PFSK-1 (cell line): ENCODE results near the gene KIF12.

Experiments
- FOXP2 ChIP-seq: optimal IDR thresholded peaks from 2 replicates; pipeline ENCODE3; 2011; ENCODE audit warnings: borderline replicate concordance, control low read depth, inconsistent platforms; ENCODE audit not compliant: insufficient read depth; ENCODE audit errors: extremely low read length, extremely low read depth
- POLR2AphosphoS5 ChIP-seq: IDR thresholded peaks from 2 replicates; pipeline ENCODE4 v1.6.1; 2012; ENCODE audit warnings: low read depth, mild to moderate bottlenecking, control low read depth, low read length, moderate library complexity
- SIN3A ChIP-seq: IDR thresholded peaks from 2 replicates; pipeline ENCODE4 v1.6.1; 2012; ENCODE audit warnings: mild to moderate bottlenecking, low read length, moderate library complexity, borderline replicate concordance; ENCODE audit not compliant: insufficient read depth
- TAF1 ChIP-seq: IDR thresholded peaks from 2 replicates; pipeline ENCODE4 v1.6.1; 2012; ENCODE audit warnings: low read length, control low read depth, borderline replicate concordance; ENCODE audit not compliant: insufficient read depth
- TF ChIP-seq, protein P1 (sequence below), 2 experiments: IDR thresholded peaks; 2 replicates each; pipeline versions ENCODE4 v1.6.1 to v1.8.0; 2011 to 2012; ENCODE audit warnings: low read depth in 2 of 2, low read length in 2 of 2, control low read depth in 1 of 2, inconsistent platforms in 1 of 2, mild to moderate bottlenecking in 1 of 2, moderate library complexity in 1 of 2; ENCODE audit not compliant: insufficient read depth in 1 of 2

Gene KIF12

DNA sequence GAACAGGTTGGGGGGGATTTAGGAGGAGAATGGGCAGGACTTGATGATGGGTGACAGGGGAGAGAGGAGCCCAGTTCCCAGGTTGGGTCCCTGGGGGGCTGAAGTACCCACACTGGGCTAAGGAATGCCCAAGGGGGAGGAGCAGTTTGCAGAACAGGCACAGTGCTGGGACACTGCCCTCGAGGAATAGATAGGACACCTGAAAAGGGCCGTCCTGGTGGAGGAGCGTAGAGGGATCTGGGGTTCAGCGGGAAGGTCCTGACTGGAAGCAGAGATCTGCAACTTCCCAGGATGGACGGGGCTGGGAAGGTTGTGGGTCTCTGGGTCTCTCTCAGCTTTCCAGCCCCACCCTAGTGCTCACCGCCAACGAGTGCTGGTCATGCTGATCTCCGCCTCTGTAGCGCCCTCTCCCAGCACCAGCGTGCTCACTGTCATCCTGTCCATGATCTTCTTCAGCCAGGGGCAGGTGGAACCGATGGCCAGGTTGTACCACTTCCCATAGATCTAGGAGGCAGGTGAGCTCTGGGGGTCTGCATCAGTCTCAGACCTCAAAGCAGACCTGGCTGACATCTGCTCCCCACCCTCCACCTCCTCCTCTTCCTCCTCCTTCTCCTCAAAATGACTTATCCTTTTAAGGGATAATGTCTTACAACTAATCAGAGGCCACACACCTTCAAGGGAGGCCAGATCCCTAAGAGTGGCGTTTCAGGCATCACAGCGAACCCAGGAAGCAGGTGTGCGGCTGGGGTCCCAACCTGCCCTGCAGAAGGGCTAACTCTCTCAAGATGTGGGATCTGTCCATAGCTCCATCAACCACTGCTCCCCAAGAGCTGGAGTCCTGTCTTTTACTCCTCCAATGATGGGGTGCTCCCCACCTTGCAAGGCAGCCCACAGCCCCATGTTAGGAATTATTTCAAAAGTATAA lies 22.6 kb downstream of the KIF12 start:
- TF ChIP-seq POLR2AphosphoS5, result no peak
- TF ChIP-seq FOXP2, result no peak
- TF ChIP-seq SIN3A, result no peak
- TF ChIP-seq, protein P1, sequence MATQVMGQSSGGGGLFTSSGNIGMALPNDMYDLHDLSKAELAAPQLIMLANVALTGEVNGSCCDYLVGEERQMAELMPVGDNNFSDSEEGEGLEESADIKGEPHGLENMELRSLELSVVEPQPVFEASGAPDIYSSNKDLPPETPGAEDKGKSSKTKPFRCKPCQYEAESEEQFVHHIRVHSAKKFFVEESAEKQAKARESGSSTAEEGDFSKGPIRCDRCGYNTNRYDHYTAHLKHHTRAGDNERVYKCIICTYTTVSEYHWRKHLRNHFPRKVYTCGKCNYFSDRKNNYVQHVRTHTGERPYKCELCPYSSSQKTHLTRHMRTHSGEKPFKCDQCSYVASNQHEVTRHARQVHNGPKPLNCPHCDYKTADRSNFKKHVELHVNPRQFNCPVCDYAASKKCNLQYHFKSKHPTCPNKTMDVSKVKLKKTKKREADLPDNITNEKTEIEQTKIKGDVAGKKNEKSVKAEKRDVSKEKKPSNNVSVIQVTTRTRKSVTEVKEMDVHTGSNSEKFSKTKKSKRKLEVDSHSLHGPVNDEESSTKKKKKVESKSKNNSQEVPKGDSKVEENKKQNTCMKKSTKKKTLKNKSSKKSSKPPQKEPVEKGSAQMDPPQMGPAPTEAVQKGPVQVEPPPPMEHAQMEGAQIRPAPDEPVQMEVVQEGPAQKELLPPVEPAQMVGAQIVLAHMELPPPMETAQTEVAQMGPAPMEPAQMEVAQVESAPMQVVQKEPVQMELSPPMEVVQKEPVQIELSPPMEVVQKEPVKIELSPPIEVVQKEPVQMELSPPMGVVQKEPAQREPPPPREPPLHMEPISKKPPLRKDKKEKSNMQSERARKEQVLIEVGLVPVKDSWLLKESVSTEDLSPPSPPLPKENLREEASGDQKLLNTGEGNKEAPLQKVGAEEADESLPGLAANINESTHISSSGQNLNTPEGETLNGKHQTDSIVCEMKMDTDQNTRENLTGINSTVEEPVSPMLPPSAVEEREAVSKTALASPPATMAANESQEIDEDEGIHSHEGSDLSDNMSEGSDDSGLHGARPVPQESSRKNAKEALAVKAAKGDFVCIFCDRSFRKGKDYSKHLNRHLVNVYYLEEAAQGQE (IDR thresholded peaks at IDR 0.05; ENCODE audit: insufficient read depth in 1 of 2, low read depth in 2 of 2, low read length in 2 of 2), result no peak
- no peak for TF ChIP-seq TAF1

DNA sequence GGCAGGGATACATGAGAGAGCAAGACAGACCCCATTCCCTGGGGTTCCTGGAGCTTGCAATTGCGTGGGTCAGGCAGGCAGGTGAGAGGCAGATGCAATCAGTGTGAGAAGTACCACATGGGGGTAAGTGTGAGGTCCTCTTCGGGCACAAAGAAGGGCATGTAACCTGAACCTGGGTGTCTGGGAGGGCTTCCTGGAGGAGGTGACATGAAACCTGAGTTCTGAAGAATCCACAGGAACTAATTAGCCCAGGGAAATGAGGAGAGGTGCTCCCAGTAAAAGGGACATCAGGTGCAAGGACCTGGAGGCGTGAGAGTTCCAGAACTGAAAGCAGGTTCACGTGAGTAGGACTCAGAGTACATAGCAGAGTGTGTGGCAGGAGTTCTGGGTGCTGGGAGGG lies 23.5 kb downstream of the KIF12 start:
- TF ChIP-seq, protein P1 (IDR thresholded peaks at IDR 0.05; ENCODE audit: insufficient read depth in 1 of 2, low read depth in 2 of 2, low read length in 2 of 2), result no peak
- TF ChIP-seq FOXP2 (no peak), POLR2AphosphoS5 (no peak), SIN3A (no peak), TAF1 (no peak)

GRCh38 chr9:114072184-114073140 lies 26.6 kb downstream of the KIF12 start:
- TF ChIP-seq SIN3A (no peak), FOXP2 (no peak), TAF1 (no peak), POLR2AphosphoS5 (no peak)
- TF ChIP-seq, protein P1 (IDR thresholded peaks at IDR 0.05; ENCODE audit: insufficient read depth in 1 of 2, low read depth in 2 of 2, low read length in 2 of 2), result no peak

DNA sequence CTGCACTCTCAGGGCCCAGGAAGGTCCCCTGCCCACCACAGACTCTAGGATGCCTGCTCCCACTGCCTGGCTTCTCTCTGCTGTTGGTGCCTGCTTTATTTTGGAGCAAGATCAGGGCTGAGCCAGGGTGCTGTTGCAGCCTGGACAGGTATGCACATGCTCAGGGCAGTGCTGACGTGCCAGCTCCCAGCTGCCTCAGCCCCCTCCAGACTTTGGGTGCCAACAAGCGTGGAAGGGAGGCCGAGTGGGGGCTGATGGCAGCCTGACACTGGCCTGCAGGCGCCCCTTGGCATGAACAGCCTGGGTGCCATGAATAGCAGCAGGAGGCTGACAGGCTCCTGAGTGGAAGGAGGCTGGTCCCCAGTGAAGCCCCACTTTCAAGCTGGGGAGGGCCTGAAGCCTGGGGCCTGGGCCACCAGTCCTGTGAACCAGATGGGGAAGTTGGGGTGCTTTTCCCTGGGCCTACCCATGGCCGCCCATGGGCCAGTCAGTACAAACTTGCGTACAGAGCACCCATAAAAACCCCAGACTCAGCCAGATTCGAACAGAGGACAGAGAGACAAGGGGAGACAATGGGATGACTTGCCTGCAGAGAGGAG lies 27.8 kb downstream of the KIF12 start:
- TF ChIP-seq FOXP2 (no peak), TAF1 (no peak), SIN3A (no peak), POLR2AphosphoS5 (no peak)
- TF ChIP-seq, protein P1 (IDR thresholded peaks at IDR 0.05; ENCODE audit: insufficient read depth in 1 of 2, low read depth in 2 of 2, low read length in 2 of 2), result no peak
